KG1 (cell line): Measurements from ENCODE around the gene OTUB2.

ENCODE experiments used
- DNase-seq: peaks from one replicate; lab custom pipeline; 2025; lab: John Stamatoyannopoulos, UW

OTUB2 gene

GRCh38 chr14:94021416-94022157 is 4.6 kb upstream of the OTUB2 start:
- DNase-seq: no peak

GRCh38 chr14:94022532-94023411 is 3.4 kb upstream of the OTUB2 start:
- DNase-seq: no peak

DNA sequence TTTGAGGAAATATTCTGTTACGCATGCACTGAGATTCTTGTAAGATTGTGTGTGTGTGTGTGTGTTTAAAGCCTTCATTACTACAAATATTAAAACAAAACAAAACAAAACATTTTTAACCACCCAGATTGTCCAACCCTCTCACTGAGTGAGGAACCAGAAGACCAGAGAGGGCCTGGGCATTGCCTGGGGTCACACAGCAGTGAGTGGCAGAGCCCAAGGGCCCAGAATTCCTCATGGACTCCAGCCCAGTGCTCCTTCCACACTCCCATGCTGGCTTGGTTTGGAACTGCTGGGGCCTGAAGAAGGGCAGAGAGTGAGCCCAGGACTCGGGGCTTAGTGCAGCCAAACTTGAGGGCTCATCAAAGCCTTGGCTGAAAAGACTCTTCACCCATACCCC is 1.6 kb upstream of the OTUB2 start:
- DNase-seq: no peak

GRCh38 chr14:94025720-94026119 is 420 bp upstream of the OTUB2 start:
- DNase-seq: no peak

- DNase-seq: no peak
These were observed 839 bp downstream of the OTUB2 start for GRCh38 chr14:94026889-94027469.

- no peak for DNase-seq
These were observed 1.7 kb downstream of the OTUB2 start for GRCh38 chr14:94027566-94028449.

- DNase-seq: no peak
These were observed 2.3 kb downstream of the OTUB2 start for GRCh38 chr14:94028450-94028826.

- DNase-seq: no peak
These were observed 3.1 kb downstream of the OTUB2 start for GRCh38 chr14:94029265-94029664.

DNA sequence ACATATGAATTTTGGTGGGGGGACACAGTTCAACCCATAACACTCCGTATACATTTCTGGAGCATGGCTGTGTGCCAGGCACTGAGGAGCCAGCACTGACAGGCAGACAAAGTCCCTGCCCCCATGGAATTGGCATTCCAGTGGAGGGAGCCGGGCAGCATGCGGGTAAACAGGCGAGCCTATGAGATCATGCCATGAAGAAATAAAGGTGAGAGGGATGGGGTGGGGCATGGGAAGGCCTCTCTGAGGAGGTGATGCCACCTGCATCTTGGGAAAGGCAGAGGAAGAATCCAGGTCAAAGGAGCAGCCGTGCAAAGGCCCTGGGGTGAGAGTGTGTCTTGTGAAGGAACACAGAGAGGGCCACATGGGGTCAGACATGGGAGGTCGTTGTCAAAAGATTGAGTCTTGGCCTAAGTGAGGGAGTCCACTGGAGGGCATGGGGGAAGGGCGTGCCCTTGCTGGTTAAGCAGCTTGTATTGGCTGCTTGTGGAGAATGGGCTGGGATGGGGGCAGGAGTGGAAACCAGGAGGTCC is 3.6 kb downstream of the OTUB2 start:
- no peak for DNase-seq

- no peak for DNase-seq
These were observed 4.4 kb downstream of the OTUB2 start for GRCh38 chr14:94030571-94030970.

- no peak for DNase-seq
These were observed 5.2 kb downstream of the OTUB2 start for GRCh38 chr14:94031161-94031882.

DNA sequence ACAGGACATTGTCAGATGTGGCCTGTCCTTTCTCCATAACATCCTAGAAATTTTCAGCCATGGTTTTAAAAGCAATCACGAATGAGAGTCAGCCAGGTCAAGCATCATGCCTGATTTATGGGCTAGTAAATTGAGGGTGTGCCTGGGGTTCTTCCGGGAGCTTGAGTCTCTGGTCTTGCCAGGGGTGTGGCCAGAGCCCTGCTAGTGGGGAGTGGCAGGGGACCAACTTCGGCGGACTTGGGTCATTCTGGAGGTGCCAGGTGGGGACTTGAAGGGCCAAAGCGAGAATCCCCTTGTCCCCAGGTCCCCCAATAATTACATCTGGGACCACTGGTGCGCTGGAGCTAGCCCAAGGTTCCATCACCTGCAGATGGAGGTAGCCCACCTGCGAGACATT is 5.7 kb downstream of the OTUB2 start:
- DNase-seq: no peak

GRCh38 chr14:94034886-94035285 is 8.7 kb downstream of the OTUB2 start:
- no peak for DNase-seq

- DNase-seq: peak; percentile 55
These were observed 10.4 kb downstream of the OTUB2 start for GRCh38 chr14:94036313-94037167.

GRCh38 chr14:94037954-94038353 is 11.8 kb downstream of the OTUB2 start:
- no peak for DNase-seq

GRCh38 chr14:94038510-94038909 is 12.4 kb downstream of the OTUB2 start:
- DNase-seq: no peak

GRCh38 chr14:94038921-94039629 is 12.9 kb downstream of the OTUB2 start:
- no peak for DNase-seq

GRCh38 chr14:94040247-94040646 is 14.1 kb downstream of the OTUB2 start:
- DNase-seq: no peak

DNA sequence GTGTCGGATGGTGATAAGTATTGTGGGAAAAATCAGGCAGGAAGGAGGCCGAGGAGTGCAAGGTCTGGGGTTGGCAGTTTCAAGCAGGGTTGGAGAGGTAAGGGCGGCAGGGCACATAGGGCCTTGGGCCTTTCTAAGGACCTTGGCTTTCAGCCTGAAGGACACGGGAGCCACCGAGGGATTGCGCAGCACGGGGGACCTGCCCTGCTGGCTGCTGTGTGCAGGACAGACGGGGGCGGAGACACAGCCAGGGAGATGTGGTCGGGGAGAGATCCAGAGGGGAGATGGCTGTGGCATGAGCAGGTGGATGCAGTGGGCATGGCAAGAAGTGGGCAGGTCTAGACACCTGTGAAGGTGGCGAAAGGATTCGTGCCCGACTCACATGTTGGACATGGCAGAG is 14.7 kb downstream of the OTUB2 start:
- DNase-seq: no peak
